GM18508 (cell line): ENCODE measurements around the gene HSPBP1.

ENCODE experiments used
- ATAC-seq: cut with Tn5 transposase; IDR thresholded peaks from one replicate; pipeline ENCODE4 v1.9.1; 2021; ENCODE audit warnings: moderate number of reproducible peaks; ENCODE audit not compliant: insufficient read depth, unreplicated experiment

HSPBP1 gene

DNA sequence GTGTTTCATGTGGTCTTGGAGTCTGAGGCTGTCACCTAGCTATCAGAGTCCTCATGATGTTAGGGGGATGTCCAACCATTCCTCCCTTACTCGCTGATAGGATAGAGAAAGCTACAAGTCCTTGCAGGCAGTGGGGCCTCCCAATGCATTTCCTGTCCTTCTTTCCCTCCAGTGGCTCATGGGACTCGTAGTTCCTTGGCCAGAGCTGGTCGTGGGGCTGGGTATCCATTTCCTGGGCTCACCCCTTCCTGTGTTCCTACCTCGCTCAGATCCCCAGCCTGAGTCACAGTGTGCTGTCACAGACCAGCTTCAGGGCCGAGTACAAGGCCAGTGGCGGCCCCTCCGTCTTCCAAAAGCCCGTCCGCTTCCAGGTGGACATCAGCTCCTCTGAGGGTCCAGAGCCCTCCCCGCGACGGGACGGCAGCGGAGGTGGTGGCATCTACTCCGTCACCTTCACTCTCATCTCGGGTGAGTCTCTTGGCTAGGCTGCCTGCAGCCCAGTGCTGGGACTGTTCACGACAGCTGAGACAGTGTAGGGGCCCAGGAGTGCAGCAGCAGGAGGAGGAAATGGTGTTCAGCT lies 26.2 kb upstream of the HSPBP1 start:
- ATAC-seq, result no peak

- no peak for ATAC-seq
Measured at GRCh38 chr19:55305491-55305890, 25.6 kb upstream of the HSPBP1 start.

GRCh38 chr19:55304980-55305379 lies 25.1 kb upstream of the HSPBP1 start:
- no peak for ATAC-seq

DNA sequence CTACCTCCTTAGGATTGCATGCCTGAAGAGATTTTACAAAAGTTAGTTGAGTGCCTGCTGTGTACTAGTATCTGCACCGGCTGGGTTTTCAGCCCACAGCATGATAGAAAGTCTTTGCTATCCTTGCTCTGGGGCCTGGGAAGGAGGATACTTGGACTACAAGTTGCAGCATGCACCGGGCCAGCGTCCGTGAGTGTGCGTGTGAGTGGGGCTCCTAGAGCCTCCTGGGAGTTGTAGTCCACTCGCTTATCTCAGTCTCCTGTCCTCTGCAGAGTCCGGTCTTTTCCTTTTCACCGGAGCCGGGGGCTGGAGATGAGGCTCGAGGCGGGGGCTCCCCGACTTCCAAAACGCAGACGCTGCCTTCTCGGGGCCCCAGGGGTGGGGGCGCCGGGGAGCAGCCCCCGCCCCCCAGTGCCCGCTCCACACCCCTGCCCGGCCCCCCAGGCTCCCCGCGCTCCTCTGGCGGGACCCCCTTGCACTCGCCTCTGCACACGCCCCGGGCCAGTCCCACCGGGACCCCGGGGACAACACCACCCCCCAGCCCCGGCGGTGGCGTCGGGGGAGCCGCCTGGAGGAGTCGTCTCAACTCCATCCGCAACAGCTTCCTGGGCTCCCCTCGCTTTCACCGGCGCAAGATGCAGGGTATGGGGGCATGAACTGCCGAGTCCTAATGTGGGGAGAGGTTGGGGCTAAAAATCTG lies 24.5 kb upstream of the HSPBP1 start:
- ATAC-seq, result no peak

- no peak for ATAC-seq
Measured at GRCh38 chr19:55303477-55303876, 23.6 kb upstream of the HSPBP1 start.

DNA sequence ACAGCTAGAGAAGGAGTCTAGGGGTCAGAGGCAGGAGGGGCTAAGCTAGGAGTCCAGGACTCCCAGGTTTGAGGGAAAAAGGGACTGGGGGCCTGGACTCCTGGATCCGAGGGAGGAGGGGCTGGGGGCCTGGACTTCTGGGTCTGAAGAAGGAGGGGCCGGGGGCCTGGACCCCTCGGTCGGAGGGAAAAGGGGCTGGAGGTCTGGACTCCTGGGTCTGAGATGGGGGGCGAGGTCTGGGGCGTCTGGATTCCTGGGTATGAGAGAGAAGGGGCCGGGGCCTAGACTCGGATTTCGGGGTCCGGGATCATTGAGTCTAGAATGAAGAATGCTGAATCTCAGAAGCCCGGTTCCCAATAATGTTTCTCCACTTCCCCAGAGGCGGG lies 22.4 kb upstream of the HSPBP1 start:
- no peak for ATAC-seq

GRCh38 chr19:55301459-55302317 lies 21.8 kb upstream of the HSPBP1 start:
- no peak for ATAC-seq

- ATAC-seq, result no peak
Measured at GRCh38 chr19:55300886-55301458, 21.1 kb upstream of the HSPBP1 start.

DNA sequence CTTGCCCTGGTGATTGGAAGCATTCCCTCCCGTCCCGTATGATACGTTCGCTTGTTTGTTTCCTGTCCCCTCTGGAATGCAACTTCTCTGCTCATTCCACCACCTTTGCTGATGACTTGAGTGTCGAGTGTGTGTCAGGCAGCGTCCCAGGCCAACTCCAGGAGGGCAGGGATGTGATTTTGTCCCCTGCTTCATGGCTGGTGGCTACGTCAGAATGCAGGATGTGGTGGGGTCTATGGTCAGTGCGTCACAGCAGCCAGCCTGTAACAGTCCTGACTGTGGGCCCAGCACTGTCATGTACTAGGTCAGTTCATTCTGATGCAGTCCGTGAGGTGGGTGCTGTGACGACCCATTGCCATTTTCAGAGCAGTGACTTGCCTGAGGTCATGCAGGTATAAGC lies 20.1 kb upstream of the HSPBP1 start:
- no peak for ATAC-seq

DNA sequence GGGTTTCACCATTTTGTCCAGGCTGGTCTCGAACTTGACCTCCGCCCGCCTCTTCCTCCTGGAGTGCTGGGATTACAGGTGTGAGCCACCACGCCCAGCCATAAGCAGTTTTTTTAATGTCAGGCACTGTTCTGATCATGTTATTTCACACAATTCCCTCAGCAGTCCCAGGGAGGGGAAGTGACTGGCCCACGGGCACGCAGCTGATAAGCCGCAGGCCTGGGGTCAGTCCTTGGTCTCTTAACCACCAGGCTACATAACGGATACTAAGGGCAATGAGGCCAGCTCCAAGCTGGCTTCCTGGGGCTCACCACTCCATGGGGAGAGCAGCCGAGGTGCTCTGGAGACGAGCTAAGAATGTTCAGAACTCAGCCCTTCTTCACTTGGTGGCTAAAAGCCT lies 17.4 kb upstream of the HSPBP1 start:
- no peak for ATAC-seq

DNA sequence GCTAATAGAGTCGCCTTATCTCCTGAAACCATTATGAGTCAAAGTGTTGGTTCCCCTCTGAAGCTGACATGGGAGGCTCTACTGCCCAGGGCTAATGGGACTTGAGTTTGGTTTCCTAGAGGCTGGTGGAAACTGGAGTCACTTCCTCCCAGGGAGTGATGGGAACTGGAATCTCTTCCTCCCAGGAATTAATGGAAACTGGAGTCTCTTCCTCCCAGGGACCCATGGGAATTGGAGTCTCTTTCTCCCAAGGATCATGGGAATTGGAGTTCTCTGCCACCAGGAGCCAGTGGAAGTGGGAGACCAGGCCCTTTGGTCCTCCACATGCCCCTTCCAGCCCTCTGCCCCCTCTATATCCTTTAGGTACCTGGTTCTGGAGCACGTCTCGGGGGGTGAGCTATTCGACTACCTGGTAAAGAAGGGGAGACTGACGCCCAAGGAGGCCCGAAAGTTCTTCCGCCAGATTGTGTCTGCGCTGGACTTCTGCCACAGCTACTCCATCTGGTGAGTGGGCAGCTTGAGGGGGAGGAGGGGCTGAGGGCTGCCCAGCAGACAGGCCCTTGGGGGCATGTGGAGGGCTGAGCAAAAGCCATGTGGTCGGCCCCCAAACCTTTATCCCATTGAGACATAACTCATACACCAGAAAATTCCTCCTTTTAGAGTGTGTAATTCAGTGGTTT lies 9.3 kb upstream of the HSPBP1 start:
- no peak for ATAC-seq

DNA sequence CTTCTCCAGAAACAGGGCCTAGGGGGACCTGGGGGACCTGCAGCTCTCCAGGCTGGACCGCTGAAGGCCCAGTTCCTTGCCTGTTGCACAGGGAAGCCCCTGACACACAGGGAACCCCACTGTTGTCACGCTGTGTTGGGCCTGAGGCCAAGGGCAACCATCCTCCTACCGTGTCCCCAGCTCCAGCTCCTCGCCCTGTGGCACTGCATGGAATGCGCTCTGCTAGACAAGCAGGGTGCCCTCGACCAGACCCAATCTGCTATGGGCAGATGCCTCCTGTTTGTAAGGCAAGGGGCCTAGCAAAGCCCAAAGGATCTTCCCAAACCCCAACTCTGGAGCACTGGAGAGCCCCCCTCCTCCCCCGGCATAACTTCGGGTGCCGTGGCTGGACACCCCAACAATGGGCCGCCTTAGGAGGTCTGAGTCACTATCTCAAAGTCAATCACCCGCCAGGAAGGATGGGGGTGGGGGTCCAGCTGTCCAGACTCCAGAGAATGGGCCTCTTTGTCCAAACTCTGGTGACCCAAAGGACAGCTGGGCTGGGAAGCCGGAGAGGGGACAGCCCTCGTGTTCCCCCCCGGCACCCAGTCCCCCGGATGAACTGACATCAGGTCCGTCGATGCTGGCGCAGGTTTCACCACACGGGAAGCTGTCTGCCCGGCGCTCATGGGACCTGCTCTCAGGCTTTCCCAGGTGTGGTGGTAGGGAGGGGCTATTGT lies 7.6 kb upstream of the HSPBP1 start:
- no peak for ATAC-seq

GRCh38 chr19:55285229-55285890 lies 5.5 kb upstream of the HSPBP1 start:
- no peak for ATAC-seq

DNA sequence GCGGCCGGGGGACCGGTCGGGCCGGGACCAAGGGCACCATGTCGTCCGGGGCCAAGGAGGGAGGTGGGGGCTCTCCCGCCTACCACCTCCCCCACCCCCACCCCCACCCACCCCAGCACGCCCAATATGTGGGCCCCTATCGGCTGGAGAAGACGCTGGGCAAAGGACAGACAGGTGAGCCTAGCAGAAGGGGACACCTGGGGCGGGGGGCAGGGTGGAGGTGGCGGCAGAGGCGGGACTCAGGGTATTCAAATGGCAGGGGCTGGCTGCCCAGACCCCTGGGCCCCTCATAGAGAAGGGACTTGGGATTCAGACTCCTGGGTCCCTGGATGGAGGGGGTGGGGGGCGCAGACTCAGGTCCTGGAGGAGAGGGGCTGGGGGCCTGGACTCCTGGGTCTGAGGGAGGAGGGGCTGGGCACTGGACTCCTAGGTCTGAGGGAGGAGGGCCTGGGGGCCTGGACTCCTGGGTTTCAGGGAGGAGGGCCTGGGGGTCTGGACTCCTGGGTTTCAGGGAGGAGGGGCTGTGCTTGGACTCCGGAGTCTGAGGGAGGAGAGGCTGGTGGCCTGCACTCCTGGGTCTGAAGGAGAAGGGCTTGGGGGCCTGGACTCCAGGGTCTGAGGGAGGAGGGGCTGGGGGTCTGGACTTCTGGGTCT lies 4.6 kb upstream of the HSPBP1 start:
- no peak for ATAC-seq

- ATAC-seq, result no peak
Measured at GRCh38 chr19:55283548-55284377, 3.9 kb upstream of the HSPBP1 start, which contains the start of gene BRSK1. TSS of gene BRSK1 (plus strand) at chr19:55283997. CDS start at chr19:55284443, 446 bp downstream.

DNA sequence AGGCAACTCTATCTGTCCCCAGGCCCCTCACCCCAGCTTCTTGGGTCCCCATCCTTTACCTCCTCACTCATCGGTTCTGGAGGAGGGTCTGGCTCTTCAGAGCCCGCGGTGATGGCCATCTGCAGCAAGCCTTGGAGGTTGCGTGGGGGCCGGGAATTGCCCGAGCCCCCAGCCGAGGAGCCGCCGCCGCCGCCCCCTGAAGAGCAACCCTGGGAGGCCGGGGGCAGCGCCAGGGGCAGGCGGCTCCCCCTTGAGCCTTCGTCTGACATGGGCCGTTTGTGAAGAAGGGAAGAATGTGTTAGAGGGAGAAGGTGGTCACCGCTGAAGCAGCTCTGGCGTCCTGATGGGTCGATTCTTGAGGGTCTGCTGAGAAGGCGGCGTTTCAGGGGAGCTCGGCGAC lies 570 bp downstream of the HSPBP1 start:
- ATAC-seq, result no peak

DNA sequence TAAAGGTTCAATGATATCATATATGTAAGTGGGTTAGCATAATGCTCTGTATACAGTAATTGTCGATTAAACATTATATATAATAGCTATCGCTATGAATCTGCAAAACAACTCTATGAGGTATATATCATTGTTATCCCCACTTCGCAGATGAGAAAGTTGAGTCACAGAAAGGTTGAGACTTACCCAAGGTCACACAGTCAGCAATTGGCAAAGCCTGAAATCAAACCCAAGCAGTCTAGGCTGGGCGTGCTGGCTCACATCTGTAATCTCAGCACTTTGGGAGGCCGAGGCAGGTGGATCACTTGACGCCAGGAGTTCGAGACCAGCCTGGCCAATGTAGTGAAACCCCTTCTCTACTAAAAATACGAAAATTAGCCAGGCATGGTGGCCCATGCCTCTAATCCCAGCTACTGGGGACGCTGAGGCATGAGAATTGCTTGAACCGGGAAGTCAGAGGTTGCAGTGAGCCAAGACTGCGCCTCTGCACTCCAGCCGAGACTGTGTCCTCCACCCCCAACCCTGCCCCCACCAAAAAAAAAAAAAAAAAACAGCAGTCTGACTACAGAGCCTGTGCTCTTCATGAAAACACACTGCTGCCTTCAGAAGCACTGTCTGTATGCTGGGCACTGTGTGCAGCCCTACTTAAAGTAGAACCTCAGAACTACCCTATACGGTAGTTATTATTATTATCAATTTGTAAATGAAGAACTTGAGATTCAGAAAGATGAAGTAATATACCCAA lies 1.3 kb downstream of the HSPBP1 start:
- no peak for ATAC-seq
